Esophagus muscularis mucosa (tissue), 4 donors: ENCODE measurements around the gene ARID5A.

Experiments
- EP300 ChIP-seq: sonication (generic); formaldehyde crosslinking; IDR thresholded peaks from one replicate; pipeline ENCODE4 v1.6.1; 2017; ENCODE audit warnings: antibody characterized with exemption
- POLR2A ChIP-seq: fragments of 450-650 bp; IDR thresholded peaks from one replicate; pipeline ENCODE4 v1.6.1; 2017; ENCODE audit warnings: antibody characterized with exemption, moderate library complexity, mild to moderate bottlenecking, low read depth
- TF ChIP-seq, protein P1 (sequence below), 3 experiments: fragments of 200-600 bp in 2 of 3; fragments of 450-650 bp in 1 of 3; sonication (generic) in 2 of 3; IDR thresholded peaks; one replicate each; pipeline ENCODE4 v1.5.1; 2017 to 2019; ENCODE audit warnings: antibody characterized with exemption in 3 of 3, mild to moderate bottlenecking in 2 of 3, moderate library complexity in 1 of 3

DNA sequence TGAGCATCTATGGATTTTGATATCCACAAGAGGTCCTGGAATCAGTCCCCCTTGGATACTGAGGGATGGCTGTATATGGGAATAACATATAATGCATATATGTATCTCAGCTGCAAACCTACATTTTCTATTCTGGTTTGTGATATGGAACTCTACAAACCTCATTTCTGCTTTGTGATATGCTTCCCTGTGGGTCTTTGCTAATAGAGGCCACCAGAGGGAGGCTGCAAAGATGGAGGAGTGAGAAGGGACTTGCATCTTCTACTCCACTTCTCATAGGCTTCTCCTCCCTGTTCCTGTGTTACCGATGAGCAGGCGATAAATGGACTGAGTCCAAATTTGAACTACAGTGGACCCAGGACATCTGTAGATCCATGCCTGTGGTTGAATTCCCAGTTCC lies 37.8 kb downstream of the ARID5A start:
- TF ChIP-seq EP300 (no peak), POLR2A (no peak)
- TF ChIP-seq, protein P1, sequence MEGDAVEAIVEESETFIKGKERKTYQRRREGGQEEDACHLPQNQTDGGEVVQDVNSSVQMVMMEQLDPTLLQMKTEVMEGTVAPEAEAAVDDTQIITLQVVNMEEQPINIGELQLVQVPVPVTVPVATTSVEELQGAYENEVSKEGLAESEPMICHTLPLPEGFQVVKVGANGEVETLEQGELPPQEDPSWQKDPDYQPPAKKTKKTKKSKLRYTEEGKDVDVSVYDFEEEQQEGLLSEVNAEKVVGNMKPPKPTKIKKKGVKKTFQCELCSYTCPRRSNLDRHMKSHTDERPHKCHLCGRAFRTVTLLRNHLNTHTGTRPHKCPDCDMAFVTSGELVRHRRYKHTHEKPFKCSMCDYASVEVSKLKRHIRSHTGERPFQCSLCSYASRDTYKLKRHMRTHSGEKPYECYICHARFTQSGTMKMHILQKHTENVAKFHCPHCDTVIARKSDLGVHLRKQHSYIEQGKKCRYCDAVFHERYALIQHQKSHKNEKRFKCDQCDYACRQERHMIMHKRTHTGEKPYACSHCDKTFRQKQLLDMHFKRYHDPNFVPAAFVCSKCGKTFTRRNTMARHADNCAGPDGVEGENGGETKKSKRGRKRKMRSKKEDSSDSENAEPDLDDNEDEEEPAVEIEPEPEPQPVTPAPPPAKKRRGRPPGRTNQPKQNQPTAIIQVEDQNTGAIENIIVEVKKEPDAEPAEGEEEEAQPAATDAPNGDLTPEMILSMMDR (IDR thresholded peaks at IDR 0.05), result no peak
